Measurements from ENCODE around the gene SINHCAF. TPM values are rescaled to one million over a fixed set of nuclear protein-coding genes. Genes with fewer than 3 reads are reported as not detected.

The SINHCAF gene
- total and polyA plus RNA-seq, 9 of the 15 experiments (the other 6 are each of a cell fraction or from before 2014, with no cell fraction given): 73.2 to 185 (median 110) TPM

DNA sequence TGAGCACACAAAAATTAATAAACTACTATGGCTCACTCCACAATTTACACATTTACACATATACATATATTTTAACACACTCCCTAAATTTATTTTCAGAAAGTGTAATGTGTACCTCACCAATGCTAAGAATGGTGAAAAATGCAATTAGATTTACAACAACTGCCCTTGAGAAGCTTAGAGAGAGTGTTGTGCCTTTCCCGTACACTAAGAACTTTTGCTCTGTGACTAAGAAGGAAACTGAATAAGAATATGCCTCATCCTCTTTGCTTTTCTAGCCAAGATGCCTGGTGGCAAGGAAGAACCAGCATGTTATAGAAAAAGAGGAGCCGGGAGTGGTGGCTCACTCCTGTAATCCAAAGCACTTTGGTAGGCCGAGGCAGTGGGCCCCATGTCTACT lies 62.3 kb downstream of the SINHCAF start:
- H3K4me1 ChIP-seq (replicated peaks in 1 of 2; ENCODE audit: control insufficient read depth in 2 of 2, insufficient read depth in 2 of 2, low read length in 2 of 2): peaks cover 0 to 3% of the 10 kb centered on the region in 2 experiments; a peak in 1 of 5 replicates
- H3K79me2 ChIP-seq (ENCODE audit: control insufficient read depth, insufficient read depth, low read length): no peaks in the 10 kb centered on the region
- intact Hi-C loops (cut with micrococcal nuclease) (no loop called here), in situ Hi-C loops (cut with MboI) (no loop called here)
- peaks cover 2 to 4% of the 10 kb centered on the region in 2 experiments; a peak in 1 of 5 replicates for H3K27me3 ChIP-seq (ENCODE audit: control insufficient read depth in 2 of 2, insufficient read depth in 2 of 2, low read length in 2 of 2)
- H4K20me1 ChIP-seq (replicated peaks; ENCODE audit: control insufficient read depth, insufficient read depth, low read length): no peaks in the 10 kb centered on the region
- no peak overlapping the region for H3K4me2 ChIP-seq (ENCODE audit: insufficient read depth, low read length)
- ChIA-PET POLR2A (no interaction called here), CTCF (ENCODE audit: low intra/inter-chr PET ratio) (no interaction called here)
- H3K36me3 ChIP-seq (ENCODE audit: control insufficient read depth, insufficient read depth, low read length): no peaks in the 10 kb centered on the region
- H3K9me1 ChIP-seq (ENCODE audit: control insufficient read depth, insufficient read depth, low read length): no peaks in the 10 kb centered on the region
- no peaks in the 10 kb centered on the region for H3K9me3 ChIP-seq (replicated peaks; ENCODE audit: control insufficient read depth, insufficient read depth, low read depth, low read length)
- WGBS (ENCODE audit: insufficient coverage, low coverage, missing lambda C conversion rate): 28% methylated on average over 3 of the region's 3 CpGs
- no peak overlapping the region for H3K27ac ChIP-seq (ENCODE audit: extremely low read depth, low read depth, low read length)
- no peak for ATAC-seq
- FAIRE-seq: no peak
- TF ChIP-seq IRF2 (CRISPR knock-in tag; IDR thresholded peaks at IDR 0.05) (no peak), NR2F6 (CRISPR knock-in tag; IDR thresholded peaks at IDR 0.05) (no peak), SMAD3 (CRISPR knock-in tag; conservative IDR thresholded peaks at IDR 0.05) (no peak), FOSL1 (tag; conservative IDR thresholded peaks at IDR 0.05) (no peak), BRCA1 (IDR thresholded peaks at IDR 0.05) (no peak), BRCA1 (CRISPR knock-in tag; IDR thresholded peaks at IDR 0.05) (no peak), ZNF76 (CRISPR knock-in tag; IDR thresholded peaks at IDR 0.05; ENCODE audit: borderline replicate concordance) (no peak), PHF21A (IDR thresholded peaks at IDR 0.05; ENCODE audit: borderline replicate concordance, low read depth) (no peak), ZNF444 (CRISPR knock-in tag; IDR thresholded peaks at IDR 0.05) (no peak)
- H3K9ac ChIP-seq (ENCODE audit: insufficient read depth in 1 of 2, low read depth in 2 of 2, low read length in 2 of 2): no peak overlapping the region
- BruUV-seq (replicated peaks): no TSS peak
- no peak for DNase-seq (ENCODE audit: extremely low read depth in 1 of 4, low spot score in 3 of 4)
- no peak overlapping the region for H3K4me3 ChIP-seq
- H2AFZ ChIP-seq (ENCODE audit: low read depth, low read length): no peak overlapping the region

All from K562 (cell line).